HG02798 (cell line): Measurements from ENCODE around the gene REC8.

ENCODE experiments used
- ATAC-seq: cut with Tn5 transposase; IDR thresholded peaks from one replicate; pipeline ENCODE4 v1.9.1; 2021; ENCODE audit warnings: mild to moderate bottlenecking; ENCODE audit not compliant: unreplicated experiment, poor library complexity

Gene REC8

DNA sequence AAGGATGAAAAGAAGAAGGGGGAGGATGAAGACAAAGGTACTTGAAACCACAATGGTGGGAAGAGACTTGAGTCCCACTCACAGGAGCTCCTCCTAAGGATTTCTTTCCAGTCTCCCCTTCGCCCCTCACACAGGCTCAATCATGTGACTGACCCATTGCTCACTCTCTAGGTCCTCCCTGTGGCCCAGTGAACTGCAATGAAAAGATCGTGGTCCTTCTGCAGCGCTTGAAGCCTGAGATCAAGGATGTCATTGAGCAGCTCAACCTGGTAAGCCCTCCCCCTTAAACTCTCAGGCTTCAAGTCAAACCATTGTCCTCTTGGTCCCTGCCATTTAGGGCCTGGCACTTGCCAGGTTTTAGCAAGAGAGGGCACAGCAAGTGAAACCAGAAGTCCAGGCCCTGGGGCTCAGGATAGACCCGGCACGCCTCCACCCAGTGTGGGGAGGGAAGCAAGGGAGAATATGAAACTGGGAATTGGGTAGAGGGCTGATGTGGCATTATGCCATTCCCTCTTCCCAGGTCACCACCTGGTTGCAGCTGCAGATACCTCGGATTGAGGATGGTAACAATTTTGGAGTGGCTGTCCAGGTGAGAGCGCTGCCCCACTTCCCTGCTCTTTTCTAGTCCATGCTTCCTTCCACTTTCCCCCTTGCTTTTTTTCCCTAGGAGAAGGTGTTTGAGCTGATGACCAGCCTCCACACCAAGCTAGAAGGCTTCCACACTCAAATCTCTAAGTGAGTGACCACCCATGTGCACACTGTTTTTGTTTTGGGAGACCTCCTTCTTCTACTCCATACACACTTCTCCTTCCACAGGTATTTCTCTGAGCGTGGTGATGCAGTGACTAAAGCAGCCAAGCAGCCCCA is 34.1 kb upstream of the REC8 start:
- ATAC-seq, result no peak

DNA sequence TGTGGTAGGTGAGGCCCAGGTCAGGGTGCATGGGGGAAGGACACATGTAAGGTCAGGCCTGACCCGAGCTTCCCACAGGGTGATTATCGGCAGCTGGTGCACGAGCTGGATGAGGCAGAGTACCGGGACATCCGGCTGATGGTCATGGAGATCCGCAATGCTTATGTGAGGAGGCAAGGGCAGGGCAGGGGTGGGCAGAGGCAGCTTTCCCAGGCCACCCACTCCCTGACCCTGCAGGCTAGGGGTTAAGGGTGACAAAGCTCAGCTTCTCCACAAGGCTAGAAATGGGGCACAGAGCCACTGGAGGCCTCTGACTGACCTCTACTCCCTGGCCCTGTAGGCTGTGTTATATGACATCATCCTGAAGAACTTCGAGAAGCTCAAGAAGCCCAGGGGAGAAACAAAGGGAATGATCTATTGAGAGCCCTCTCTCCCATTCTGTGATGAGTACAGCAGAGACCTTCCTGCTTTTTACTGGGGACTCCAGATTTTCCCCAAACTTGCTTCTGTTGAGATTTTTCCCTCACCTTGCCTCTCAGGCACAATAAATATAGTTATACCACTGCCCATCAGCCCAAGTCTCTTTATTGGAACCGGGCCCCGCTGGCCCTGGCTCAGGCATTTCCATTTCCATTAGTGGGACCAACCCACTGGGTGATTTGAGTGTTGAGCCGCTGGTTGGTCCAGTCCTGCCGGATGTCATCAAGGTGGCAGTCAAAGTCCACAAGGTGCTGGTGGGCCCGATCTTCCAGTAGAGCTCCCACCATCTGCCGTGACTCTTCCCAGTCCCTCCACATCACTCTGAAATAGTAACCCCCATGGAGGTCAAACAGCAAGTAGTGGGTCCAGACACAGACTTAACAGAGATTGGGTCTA is 33.2 kb upstream of the REC8 start:
- no peak for ATAC-seq

DNA sequence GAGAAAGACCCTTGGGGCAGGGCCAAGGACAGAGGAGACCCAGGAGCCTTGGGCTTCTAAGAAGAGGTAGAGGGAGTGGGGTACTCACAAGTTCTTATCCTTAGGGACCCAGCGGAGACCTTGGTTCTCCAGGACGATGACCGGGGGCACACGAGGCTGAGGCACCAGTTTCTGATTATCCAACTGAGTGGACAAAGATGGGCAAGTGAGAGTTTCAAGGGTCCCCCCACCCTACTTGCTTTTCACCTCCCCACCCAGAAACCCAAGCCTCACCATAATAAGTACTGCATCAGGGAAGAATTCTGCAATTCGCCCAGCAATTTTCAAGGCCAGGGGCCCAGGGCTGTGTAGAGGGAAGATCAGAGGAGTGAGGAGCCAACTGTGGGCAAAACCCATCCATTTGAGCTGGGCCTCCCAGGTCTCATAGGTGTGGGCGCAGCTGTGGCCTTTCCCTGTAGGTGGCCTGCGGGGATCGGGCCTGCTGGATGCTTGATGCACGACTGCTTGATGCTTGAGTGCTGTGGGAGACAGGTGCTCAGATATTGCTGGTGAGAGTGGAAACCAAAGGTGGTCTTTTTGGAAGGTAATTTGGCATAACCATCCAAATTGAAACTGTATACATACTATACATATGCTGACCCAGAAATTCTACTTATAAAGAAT is 32.5 kb upstream of the REC8 start:
- ATAC-seq, result no peak

DNA sequence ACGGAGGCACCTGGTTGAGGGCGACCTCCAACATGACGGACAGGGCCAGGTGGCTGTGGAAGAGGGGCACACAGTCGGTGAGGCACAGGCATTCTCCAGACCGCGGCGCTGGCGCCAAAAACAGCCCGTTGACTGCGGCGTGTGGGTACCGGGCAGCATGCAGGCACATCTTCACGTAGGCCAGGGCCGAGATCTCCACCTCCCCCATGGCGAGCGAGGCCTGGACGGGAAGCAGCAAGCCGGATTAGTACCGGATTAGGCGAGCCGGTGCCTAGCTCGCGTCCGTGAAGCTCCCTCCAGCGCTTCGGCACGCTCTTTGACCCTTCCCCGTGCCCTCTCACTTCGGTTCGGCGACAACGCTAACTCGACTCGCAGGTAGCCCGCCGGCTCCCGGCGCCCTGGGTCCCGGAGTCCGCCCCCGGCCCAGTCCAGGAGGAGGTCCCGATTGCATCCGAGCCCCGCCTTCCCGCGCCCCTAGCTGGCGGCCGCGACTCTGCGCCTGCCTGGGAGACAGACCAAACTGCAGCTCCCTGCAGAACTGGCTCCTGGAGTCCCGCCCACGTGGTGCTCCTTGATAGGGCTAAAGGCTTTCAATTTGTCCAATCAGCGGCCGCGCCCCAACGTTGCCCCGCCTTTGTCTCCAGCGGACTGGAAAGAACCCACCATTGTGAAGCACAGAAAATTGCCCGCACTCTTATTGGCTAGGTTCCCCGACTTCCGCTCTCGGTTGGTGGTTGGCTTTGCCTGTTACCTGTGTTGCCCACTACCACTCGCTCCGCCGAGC is 30.6 kb upstream of the REC8 start, which contains the start of gene EMC9:
Gene EMC9, minus strand, starts transcription at position 495 of the 784 bp plus-strand sequence. Its CDS starts 287 bp downstream, at position 208.
- ATAC-seq, result peak; percentile 90

DNA sequence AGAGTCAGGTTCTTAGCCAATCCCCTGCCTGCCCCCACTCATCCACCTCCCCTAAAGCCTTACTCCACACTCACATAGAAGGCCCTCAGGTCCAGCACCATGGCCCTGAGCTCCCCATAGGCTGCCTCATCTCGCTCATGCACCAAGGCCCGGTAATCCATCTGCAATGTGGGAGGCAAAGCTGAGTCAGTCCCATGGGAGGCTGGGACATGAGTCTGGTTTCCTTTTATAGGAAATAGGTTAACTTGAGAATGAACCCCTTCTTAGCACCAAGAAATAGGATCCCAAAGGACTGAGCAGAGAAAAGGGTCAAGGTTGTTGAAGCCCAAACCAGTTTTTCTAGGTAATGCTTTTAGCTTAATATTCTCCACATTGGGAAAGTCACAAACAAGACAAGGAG is 28.4 kb upstream of the REC8 start:
- no peak for ATAC-seq

DNA sequence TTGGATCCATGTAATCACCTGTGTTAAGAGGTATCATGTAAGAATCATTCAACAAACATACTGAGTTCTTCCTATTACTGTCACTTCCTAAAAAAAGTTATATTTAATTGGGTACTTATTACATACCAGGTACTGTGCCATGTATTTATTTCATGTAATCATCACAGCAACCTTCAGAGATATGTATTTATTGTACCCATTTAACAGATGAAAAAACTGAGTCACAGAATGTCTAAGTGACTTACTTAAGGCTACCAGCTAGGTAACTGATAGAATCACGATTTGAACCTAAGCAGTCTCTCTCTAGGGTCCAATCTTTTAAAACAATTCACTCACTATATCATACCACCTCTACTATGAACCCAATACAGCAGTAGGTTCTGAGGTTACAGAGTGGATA is 27.4 kb upstream of the REC8 start:
- ATAC-seq, result no peak

DNA sequence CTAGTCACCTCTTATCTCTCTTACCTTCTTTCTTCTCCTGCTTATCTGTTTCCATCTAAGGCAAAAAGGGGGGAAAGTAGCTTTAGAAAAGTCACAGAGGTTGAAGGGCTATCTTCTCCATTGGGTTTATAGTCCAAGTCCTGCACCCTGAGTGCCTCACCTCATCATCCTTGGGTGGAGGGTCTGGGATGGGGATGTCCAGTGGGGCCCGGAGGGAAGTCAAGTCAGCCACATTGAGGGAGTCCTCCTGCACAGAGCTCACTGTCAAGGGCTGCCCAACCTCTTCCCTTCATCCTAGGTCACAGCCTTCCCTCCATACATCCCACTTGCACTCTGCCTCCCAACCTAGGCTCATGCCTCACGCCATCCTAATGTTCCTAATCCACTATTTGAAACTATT is 26.7 kb upstream of the REC8 start:
- ATAC-seq, result no peak

DNA sequence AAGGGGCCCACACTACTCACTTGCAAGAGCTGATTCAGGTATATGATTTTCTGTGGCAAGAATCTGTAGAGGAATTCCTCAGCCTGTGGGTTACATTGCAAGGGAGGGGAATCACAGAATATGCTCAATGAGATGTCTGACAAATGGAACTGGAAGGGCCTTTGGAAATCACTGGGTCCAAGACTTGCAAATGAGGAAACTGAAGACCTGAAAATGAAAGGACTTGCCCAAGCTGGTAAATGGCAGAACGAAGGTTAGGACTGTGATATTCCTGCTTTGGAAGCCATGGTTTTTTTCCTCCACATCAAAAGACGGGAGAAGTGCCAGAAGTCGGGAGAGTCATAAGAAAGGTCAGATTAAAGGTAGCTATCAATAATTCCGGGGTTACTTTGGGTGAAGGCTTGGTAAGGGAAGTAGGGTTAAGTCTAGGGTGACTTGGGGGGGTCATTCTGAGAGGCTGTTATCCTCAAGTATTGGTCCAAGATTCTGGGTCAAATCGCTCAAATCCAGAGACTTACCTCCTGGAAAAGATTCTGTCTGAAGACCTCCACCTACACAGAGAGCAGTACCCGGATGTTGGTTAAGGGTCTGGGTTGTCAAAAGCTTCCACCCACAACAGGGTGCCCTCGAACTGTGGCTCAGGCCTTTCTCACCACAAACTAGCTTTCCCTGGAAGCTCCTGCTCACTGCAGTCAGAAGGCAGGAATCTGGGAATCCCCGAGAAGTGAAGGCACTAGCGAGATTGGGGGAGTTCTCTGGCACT is 26.0 kb upstream of the REC8 start:
- ATAC-seq, result no peak

DNA sequence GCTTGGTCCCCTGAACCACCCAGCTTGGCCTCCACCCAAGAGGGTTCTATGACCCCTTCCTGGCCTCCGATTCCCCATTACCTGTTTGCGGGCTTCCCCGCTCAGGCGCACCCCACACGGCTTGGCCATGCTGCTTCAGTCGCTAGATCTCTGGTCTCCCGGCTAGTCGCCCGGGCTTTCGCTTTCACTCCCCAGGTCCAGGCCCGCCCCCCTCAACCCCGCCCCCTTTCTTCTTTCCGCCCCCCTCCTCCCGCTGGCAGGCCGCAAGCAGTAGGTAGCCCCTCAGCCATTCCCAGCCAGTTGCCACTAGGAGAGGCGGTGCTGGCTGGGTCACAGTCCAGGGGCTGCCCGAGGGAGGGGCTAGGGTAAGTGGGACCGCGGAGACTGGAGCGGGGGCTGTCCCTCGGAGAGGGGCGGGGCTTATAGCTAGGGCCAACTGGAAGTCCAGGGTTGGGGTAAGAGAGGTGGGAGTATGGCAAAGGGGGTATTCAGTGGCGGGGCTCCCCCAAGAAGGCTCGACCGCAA is 25.4 kb upstream of the REC8 start, which contains the start of gene PSME2:
Gene PSME2, minus strand, starts transcription at position 158 of the 525 bp plus-strand sequence. Its CDS starts 29 bp downstream, at position 129.
- peak; percentile 67 for ATAC-seq

DNA sequence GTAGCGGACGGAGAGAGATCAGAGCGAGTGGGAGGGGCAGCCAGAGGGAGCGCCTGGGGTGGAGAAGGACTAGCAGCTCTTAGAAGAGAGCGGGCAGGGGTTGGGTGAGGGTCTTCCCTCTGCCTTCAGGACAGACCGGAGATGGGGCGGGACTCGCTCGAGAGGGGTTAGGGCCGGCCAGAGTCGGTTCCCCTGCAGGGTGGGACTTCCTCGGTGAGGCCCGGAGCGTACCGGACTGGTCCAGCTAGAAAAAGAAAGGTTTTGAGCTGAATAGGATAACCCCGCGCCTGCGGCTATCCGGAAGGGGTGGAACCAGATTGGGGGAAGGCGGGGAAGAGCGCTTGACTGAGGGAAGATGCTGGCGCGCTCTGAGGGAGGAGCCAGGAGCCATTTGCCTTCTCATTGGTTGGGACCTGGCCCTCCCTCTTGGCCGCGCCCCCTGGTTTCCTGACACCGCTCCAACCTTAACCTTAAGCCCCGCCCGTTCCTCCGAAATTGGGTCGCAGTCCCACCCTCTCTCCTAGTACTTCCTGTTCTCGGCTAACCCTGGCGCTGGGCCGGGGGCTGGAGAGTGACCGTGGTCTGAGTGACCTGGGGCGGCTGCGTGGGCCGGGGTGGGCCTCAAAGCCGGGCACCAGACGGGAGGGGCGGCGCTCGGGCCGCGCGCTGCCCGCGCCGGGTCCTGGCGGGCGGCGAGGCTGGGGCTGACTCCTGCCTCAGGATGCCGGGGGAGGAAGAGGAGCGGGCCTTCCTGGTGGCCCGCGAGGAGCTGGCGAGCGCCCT is 24.7 kb upstream of the REC8 start, which contains the start of gene RNF31:
Gene RNF31, plus strand, starts transcription at position 521 of the 783 bp plus-strand sequence. Its CDS starts 201 bp downstream, at position 722.
- peak; percentile 87 for ATAC-seq

DNA sequence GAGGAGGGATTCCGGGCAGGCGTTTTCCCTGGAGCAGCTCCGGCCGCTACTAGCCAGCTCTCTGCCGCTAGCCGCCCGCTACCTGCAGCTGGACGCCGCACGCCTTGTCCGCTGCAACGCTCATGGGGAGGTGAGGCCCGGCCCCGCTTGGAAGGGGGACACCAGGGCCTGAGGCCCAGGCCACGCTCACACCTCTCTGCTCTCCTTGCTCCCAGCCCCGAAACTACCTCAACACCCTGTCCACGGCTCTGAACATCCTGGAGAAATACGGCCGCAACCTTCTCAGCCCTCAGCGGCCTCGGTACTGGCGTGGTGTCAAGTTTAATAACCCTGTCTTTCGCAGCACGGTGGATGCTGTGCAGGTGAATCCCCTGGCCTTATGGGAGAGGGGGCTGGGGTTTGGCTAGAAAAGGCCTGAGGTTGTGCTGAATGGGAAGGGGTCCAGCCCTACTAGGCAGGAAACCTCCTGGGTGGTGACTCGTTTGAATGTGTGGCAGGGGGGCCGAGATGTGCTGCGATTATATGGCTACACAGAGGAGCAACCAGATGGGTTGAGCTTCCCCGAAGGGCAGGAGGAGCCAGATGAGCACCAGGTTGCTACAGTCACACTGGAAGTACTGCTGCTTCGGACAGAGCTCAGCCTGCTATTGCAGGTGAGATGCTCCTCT is 24.0 kb upstream of the REC8 start:
- no peak for ATAC-seq

DNA sequence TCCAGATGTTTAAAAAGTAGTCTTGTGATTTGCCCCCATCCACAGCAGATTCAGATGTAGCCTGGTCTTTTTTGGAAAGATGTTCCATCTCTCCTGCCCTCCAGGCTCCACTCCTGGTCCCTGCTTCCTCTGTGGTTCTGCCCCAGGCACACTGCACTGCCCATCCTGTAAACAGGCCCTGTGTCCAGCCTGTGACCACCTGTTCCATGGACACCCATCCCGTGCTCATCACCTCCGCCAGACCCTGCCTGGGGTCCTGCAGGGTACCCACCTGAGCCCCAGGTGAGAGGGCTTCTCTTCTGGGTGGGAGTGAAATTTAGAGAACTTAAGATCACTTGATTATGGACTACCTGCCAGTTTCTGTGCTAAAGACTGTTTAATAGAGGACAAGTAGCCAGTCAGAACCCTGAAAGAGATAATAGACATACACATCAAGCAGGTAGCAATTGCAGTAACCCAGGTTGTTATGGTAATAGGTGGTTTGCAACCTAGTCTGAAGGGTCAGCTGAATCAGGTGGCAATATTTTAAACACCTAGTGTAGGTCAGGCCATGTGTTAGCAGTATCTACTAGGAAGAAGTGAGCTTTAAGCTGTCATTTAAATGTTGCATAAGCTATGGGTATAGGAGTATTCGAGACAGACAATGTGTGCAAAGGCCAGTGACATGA is 22.4 kb upstream of the REC8 start:
- ATAC-seq, result no peak

DNA sequence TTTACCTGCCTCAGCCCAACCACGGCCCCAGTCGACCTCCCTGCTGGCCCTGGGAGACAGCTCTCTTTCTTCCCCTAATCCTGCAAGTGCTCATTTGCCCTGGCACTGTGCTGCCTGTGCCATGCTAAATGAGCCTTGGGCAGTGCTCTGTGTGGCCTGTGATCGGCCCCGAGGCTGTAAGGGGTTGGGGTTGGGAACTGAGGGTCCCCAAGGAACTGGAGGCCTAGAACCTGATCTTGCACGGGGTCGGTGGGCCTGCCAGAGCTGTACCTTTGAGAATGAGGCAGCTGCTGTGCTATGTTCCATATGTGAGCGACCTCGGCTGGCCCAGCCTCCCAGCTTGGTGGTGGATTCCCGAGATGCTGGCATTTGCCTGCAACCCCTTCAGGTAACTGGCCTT is 21.8 kb upstream of the REC8 start:
- ATAC-seq, result no peak

DNA sequence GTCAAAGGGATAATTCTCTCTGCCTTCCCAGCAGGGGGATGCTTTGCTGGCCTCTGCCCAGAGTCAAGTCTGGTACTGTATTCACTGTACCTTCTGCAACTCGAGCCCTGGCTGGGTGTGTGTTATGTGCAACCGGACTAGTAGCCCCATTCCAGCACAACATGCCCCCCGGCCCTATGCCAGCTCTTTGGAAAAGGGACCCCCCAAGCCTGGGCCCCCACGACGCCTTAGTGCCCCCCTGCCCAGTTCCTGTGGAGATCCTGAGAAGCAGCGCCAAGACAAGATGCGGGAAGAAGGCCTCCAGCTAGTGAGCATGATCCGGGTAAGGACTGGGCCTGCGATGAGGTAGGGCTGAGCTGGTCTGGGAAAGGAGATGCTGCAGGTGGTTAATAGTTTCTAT is 21.3 kb upstream of the REC8 start:
- ATAC-seq, result no peak

DNA sequence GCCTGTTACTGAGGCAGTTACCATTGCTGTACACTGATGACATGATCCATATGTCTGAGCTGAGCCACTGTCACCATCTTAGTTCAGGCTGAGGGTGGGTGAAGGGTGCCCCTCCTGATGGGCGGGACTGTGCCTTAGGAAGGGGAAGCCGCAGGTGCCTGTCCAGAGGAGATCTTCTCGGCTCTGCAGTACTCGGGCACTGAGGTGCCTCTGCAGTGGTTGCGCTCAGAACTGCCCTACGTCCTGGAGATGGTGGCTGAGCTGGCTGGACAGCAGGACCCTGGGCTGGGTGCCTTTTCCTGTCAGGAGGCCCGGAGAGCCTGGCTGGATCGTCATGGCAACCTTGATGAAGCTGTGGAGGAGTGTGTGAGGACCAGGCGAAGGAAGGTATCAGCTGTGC is 20.9 kb upstream of the REC8 start:
- no peak for ATAC-seq

DNA sequence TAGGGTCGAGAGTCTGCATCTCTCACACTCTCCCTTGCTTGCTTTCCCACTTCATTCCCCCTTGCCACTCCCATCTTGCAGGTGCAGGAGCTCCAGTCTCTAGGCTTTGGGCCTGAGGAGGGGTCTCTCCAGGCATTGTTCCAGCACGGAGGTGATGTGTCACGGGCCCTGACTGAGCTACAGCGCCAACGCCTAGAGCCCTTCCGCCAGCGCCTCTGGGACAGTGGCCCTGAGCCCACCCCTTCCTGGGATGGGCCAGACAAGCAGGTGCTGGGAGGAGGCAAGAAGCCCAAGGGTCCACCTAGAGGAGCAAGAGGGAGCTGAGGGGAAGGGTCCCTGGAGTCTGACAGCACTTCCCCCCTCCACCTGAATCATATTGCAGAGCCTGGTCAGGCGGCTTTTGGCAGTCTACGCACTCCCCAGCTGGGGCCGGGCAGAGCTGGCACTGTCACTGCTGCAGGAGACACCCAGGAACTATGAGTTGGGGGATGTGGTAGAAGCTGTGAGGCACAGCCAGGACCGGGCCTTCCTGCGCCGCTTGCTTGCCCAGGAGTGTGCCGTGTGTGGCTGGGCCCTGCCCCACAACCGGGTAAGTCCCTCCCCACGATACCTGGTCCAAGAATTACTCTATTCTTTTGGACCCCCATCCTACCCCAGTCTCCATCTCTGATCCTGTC is 20.3 kb upstream of the REC8 start:
- ATAC-seq, result no peak
